GM18520 (cell line): ENCODE results near the gene TELO2.
"Not testable (repeated sequence)": the region's sequence is repeated elsewhere in the genome, so short reads cannot be mapped to it uniquely, and the experiment has no call there.

Experiments
- ATAC-seq: cut with Tn5 transposase; IDR thresholded peaks from one replicate; pipeline ENCODE4 v1.9.1; 2021; ENCODE audit not compliant: unreplicated experiment

Gene TELO2

GRCh38 chr16:1474796-1475551 is 18.2 kb upstream of the TELO2 start, which contains the start of gene CLCN7:
Gene CLCN7 (minus strand): TSS chr16:1475028. CDS start chr16:1474974, 54 bp downstream.
- peak; percentile 72 for ATAC-seq

DNA sequence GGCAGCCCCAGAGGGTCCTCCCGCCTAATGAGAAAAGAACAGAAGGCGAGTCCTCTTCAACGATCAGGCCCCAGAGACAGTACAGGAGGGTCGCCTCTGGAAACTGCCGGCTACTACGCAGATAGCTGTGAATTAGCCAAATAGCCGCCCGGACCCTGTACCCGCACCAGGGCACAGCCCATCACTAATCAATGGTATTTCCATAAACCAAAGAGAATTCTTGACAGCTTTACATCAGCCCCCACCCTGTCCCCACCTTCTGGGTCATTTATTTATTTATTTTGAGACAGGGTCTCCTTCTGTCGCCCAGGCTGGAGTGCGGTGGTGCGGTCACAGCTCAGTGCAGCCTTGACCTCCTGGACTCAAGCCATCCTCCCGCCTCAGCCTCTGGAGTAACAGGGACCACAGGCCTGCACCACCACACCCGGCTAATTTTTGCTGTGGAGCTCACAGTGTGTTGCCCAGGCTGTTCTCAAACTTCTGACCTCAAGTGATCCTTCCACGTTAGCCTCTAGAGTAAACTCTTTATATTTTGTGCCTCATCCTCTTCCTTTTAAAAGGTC is 17.5 kb upstream of the TELO2 start:
- ATAC-seq, result no peak

- ATAC-seq, result no peak
These were observed 16.1 kb upstream of the TELO2 start for GRCh38 chr16:1477033-1477432.

DNA sequence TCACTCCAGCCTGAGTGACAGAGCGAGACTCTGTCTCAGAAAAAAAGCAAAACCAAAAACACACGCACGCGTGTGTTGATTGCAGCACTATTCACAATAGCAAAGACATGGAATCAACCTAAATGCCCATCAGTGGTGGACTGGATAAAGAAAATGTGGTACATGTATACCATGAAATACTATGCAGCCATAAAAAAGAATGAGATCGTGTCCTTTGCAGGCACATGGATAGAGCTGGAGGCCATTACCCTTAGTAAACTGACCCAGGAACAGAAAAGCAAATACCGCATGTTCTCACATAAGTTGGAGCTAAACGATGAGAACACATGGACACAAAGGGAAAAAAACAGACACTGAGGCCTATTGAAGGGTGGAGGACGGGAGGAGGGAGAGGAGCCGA is 14.2 kb upstream of the TELO2 start:
- not testable (repeated sequence) for ATAC-seq

DNA sequence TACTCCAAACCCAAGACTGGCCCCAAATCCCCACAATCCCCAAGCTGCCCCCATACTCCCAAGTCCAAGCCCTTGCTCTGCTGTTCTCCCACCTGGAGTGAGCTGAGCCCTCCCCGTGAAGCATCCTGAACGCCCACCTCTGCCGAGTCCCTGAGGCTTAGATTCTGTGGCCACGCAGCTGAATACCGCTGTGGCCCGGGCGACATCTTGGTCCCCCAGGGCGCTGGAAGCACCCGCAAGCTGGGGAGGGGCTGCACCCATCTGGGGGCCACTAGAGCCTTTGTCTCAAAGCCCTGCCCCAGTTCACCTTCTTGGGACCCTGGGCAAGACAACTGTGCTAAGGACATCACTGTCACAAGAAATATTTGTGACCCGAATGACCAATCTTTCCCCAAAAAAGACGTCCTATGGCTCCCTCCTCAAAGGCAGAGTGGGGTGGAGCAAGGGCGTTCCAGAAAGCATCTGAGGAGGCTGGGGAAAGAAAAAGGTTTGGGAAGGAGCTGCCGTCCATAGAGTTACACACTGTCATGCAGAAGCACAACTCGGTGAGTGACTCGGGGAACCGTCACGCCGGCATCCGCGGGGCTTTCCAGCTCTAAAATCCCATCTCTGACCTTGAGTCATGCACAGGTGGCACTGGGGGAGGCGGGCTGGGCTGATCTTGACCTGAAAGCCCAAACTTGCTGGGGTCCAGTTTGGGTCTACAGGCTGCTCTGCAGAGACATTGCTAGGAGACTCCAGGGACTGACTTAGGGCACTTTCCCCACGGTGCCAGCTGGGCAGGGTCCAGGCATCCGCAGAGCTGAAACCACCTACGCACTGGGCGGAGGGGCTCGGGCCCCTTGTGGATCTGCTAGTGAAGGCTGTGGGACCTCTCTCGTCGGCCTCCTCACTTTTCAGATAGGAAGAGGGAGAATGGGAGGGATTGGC is 11.0 kb upstream of the TELO2 start:
- ATAC-seq, result no peak

- ATAC-seq, result no peak
These were observed 7.2 kb upstream of the TELO2 start for GRCh38 chr16:1485847-1486496.

GRCh38 chr16:1486551-1487390 is 6.4 kb upstream of the TELO2 start:
- no peak for ATAC-seq

- ATAC-seq, result no peak
These were observed 5.6 kb upstream of the TELO2 start for GRCh38 chr16:1487395-1488053.

DNA sequence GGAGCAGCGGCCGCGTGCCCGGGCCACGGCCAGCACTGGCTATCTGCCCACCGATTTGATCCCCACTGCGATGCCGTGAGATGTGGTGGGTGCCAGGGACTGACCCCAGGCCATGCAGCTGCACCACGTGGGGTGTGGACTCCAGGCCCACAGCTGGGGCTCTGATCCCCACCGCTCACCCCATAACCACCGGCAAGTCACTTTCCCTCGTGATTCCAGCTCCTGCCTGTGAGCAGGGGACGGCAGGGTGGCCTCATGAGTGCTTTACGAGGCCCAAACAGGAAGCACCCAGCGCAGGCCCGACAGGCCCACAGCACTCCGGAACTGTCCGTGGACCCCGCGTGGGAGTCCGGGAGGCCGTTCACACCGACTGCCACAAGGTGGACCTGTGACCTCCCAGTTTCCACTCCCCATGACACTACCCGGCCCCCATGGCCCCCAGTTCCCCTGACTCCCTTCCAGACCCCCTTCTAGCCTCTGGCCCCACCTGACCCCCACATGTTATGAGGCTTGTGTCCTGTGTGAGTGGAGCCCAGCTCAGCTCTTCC is 5.0 kb upstream of the TELO2 start:
- ATAC-seq, result no peak

- ATAC-seq, result no peak
These were observed 4.5 kb upstream of the TELO2 start, which contains the start of gene PTX4 for GRCh38 chr16:1488619-1489018. Gene PTX4 (minus strand): TSS chr16:1488944. CDS start chr16:1488909, 35 bp downstream.

GRCh38 chr16:1489077-1489476 is 4.1 kb upstream of the TELO2 start:
- ATAC-seq, result no peak

DNA sequence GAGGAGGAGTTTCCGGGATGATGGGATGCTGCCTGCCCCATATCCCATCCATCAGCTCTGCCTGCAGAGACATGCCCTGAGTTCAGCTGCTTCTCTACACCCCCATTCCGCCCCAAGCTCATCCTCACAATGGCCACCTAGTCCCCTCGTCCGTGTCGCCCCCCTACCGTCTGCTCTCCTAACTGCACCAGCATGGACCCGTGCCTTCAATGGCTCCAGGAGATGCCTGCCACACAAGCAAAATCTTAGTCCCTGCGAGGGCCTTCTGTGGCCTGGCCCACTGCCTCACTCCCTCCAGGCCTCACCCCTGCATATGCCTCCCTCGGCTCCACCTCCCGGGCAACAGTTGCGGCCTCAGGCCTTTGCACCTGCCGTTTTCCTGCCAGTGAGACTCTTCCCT is 1.8 kb upstream of the TELO2 start:
- ATAC-seq, result no peak

DNA sequence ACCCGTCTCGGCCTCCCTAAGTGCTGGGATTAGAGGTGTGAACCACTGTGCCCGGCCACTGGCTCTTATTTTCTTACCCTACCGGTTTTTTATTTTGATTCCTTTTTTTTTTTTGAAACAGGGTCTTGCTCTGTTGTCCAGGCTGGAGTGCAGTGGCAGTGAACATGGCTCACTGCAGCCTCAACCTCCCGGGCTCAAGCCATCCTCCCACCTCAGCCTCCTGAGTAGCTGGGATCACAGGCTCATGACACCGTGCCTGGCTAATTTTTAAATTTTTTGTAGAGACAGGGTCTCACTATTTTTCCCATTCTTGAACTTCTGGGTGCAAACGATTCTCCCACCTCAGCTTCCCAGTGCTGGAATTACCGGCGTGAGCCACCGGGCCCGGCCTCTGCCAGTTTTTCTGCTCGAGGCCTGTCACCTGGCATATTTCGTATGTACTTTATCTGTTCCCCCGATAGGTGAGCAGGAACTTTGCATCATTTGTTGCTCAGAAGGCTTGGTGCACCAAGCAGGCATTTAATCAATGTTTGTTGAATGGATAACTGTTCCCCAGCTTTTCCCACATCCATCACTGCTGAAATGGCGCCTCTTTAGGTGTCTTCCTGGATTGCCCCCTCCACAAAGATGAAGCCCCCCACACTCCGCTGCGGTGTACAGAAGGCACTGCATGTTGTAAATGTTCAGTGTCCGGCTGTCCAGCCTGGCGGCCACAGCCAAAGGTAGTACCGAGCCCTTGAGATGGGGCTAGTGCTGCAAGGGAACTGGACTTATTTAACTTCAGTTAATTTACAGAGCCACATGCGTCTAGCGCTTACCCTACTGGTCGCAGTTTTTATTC is 858 bp upstream of the TELO2 start:
- ATAC-seq, result no peak

DNA sequence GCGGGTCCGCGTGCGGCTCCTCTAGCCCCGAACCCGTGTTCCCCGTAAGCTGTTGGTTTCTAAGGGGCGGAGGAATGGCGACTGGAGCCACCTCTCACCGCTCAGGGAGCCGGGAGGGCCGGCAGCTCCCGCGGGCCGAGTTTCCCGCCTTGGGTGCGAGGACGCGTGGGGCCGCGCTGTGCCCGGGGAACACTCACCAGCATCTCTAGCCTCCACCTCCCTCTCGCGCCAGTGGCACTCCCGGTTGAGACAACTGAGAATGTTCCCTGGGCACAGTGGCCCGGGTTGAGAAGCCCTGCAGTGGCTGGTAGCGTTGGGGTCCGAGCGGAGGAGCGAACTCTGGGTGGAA is 560 bp downstream of the TELO2 start:
- ATAC-seq, result no peak

DNA sequence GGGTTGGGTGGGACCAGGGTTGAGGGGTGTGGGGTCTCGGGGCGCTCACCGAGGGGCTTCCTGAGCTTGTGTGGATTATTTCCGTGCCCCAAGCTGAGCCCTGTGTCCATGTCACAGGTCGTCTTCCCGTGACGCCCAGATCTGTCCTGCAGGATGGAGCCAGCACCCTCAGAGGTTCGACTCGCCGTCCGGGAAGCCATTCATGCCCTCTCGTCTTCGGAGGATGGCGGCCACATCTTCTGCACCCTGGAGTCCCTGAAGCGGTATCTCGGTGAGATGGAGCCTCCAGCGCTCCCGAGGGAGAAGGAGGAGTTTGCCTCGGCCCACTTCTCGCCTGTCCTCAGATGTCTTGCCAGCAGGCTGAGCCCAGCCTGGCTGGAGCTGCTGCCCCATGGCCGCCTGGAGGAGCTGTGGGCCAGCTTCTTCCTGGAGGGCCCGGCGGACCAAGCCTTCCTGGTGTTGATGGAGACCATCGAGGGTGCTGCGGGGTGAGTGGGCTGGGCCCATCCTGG is 1.0 kb downstream of the TELO2 start:
- no peak for ATAC-seq

DNA sequence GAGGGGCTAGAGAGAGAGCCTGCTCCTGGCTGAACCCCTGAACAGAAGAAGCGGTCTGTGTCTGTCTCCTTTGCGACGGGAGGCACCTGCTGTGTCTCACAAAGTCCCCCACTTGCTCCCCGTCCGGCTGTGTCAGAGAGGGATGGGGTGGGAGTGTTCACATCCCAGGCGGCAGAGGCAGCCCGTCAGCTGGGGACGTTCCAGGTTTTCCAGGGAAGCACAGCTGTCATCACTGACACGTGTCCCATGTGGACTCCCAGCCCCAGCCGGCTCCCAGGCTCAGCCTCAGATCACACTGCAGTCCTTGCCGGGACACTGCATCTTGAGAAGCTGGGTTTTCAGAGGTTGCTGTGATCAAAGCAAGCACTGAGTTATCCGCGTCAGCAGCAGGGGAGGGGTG is 1.6 kb downstream of the TELO2 start:
- ATAC-seq, result no peak

- no peak for ATAC-seq
These were observed 2.2 kb downstream of the TELO2 start for GRCh38 chr16:1495211-1495888.

GRCh38 chr16:1495889-1496262 is 2.7 kb downstream of the TELO2 start:
- ATAC-seq, result no peak
